HG03045 (cell line): ENCODE results near the gene ZMYND10.
A peak's percentile ranks its signal among the peaks of the same experiment; 100 is the strongest.

Experiments used
- ATAC-seq: cut with Tn5 transposase; IDR thresholded peaks from one replicate; pipeline ENCODE4 v1.9.1; 2021; ENCODE audit warnings: mild to moderate bottlenecking, moderate library complexity; ENCODE audit not compliant: unreplicated experiment

Gene ZMYND10

GRCh38 chr3:50327129-50327528, 18.4 kb downstream of the ZMYND10 start:
- ATAC-seq = no peak

DNA sequence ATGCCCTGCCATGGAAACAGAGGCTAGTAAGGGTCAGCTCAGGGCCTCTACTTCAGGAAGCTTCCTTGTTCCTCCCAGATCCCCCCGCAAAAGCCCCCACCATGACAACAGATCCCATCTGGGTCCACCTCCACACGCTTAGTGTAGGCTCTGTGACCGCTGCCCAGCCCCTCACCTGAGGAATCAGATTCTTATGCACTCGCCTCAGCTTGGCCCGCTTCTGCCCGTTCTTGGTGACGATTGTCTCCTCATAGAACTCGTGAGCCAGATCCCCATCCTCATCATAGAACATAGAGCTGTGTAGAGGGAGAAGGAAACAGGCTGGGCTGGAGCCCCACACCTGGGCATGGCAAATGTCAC, 19.4 kb downstream of the ZMYND10 start:
- ATAC-seq = no peak

DNA sequence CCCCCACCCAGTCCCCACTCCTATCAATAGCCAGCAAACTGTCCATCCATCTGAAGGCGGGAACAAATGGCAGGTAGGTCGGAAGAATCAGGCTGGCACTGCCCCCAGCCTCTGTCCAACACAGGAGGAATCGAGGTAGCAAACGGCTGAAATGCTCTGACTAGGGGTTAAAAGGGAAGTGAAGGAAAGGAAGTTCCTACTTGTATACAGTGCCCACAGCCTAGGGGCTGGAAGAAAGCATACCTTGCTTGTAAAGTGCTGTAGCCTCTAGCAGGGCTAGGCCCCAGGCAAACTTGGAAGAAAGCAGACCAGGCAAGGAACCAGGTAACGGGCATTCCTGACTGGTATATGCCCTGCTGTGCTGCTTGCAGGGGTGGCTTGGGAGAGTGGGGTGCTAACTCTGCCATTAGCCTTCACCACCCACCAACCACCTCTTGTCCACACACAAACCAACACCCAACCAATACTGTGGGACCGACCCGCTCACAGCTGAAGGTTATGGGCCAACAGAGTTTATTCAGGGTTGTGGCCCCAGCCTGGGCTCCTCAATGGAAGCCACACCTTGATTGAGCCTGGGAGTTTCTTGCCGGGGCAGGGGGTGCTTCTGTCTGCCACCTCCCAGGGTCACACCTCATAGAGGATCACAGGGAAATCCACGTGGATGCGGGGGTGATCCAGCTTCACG, 19.9 kb downstream of the ZMYND10 start:
- no peak for ATAC-seq

DNA sequence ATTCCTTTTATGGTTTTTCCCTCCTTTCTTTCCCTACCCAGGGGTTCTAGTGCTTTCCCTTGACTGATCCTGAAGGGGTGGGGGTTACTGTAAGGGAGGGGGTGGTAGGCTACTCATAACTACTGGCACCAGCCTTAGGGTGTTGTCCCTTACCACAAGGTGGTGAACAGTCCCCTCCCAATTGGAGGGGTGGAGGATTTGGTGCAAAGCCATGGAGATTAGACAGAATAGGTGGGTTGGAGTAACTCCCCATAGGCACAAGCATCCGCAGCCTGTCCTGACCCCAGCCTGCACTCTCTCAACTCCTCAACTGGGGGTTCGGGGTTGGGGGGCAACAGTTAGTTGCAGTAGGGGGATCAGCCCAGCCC, 20.4 kb downstream of the ZMYND10 start:
- ATAC-seq = no peak

DNA sequence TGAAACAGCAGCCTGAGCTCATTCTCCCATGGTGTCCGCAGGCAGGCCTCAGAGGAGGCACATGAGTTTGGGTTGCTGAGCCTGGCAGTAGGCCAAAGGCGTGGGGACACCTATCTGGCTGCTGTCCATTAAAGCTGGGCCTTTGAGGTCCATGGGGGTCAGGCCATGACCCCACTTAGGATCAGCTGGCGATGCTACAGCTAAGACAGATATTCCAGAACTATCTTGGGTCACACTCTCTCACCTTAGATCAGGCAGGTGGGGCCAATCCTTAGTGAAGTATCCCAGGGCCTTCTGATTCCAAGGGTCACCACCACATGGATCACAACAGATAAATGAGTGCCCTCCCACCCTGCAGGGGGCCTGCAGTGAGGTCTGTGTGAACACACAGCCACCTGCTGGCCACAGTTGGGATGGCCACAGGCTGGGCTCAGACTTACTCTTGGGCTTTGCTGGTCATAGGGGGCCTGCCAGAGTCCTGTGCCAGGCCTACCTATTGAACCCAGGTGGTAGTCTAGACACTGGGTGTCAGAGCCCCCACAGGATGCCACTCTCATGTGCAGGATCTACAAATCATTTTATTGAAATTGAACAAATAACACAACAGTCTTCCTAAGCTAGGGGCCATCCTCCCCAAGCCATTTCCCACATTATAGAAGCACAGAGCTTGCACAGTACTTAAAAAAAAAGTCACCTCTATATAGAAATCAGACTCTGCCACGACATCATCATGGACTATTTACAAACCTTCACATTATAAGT, 21.0 kb downstream of the ZMYND10 start:
- ATAC-seq = no peak

GRCh38 chr3:50323614-50324199, 21.8 kb downstream of the ZMYND10 start:
- ATAC-seq = no peak

DNA sequence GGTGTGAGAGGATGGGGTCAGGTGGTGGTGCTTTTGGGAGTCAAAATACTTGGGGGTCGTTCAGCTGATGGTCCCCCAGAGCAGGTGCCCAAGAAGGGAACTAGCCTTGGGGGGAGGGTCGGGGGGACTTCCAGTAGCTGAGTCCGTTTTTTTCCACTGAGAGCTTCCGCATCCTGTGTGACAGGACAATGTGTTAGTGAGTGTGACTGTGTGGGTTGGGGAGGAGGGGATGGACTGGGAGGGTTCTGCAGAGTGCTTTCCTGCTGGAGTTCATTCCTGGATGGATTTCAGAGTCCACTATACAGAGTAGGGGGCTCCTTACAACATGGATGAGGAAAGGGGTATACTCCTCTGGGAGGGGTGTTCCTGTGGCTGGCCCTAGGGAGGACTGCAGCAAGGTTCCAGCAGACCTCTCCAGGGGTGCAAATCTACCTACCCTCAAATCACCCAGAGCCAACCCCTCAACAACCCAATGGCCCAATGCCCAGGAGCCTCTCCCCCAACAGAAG, 22.4 kb downstream of the ZMYND10 start:
- no peak for ATAC-seq

GRCh38 chr3:50322386-50323091, 23.0 kb downstream of the ZMYND10 start, which contains the start of gene HYAL2:
TSS of gene HYAL2 (minus strand) at chr3:50322745. CDS start at chr3:50320489, 2,256 bp downstream.
- no peak for ATAC-seq

GRCh38 chr3:50322115-50322385, 23.5 kb downstream of the ZMYND10 start:
- ATAC-seq = no peak

GRCh38 chr3:50321336-50322114, 24.0 kb downstream of the ZMYND10 start:
- peak; percentile 75 for ATAC-seq

GRCh38 chr3:50320853-50321335, 24.6 kb downstream of the ZMYND10 start:
- ATAC-seq = peak; percentile 50

DNA sequence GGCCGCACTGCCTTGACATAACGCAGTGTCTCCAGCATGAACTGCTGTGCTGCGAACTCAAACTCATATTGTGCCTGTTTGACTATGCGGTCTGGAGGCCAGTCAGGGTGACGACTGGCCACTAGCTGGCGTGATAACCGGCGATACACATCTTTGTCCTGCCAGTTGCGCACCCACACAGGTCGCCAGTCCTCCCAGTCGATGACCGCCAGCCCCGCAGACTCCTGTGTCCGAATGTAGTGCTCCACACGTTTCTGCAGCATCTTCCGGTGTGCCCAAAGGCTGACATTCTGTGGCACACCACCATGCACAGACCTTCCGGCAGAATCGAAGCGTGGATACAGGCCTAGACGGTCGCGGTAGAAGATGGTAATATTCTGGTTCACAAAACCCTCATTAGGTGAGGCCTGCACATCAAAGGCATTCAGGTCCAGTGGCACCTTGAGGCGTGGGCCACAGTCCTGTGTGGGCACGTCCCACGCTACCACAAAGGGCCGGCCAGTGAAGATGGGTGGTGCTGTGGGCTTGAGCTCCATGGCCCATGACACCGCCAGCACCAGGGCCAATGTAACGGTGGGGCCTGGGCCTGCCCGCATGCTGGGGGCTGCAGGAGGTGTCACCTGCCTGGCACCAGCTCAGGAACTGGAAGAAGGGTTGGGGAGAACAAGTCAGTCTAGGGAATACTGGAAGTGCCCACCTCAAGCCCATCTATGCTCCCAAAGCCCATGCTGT, 25.5 kb downstream of the ZMYND10 start:
- ATAC-seq = no peak

DNA sequence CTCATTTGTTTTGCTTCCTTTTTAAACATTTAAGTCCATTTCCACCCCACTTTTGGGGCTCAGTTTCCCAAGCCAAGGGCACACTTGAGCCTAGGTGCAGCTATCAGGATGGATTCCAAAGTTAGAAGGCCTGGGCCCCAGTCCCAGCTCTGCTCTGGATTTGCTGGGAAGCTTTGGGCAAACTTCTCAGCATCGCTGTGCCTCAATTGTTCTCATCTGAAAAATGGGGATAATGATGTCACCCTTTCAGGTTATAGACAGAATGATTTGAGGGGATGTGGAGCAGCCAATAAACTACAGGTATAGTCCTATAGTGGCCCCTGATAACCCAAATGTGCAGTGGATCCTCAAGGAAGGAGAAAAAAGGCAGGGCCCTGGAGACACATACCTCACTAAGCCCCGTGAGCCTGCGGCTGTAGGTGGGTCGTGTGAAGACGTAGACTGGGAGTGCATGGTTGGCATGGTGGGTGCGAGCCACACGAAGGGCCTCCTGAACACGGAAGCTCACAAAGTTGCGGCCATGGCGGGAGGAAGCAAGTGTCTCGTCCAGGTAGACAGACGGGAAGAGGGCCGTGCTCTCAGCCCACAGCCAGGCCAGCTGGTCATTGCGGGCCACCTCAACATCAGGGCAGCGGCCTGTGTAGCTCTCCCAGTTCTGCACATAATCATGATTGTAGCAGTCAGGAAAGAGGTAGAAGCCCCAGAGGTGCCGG, 26.2 kb downstream of the ZMYND10 start:
- no peak for ATAC-seq

DNA sequence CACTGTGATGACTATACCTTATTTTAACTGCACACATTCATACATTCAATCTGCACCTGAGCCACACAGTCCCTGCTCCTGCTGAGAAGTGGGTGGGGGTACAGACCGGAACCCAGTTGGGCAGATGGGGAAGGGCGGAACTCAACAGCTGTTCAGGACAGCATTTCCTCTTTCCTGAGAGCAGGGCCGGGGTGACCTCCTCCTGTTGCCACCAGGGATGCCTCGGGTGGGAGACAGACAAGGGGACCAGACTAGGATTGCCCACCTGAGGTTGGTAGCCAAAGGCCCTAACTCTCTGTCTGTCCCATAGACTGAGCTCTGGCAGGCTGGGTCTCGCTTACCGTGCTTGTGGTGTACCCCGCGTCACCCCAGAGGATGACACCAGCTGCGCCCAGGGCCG, 26.9 kb downstream of the ZMYND10 start:
- ATAC-seq = no peak

DNA sequence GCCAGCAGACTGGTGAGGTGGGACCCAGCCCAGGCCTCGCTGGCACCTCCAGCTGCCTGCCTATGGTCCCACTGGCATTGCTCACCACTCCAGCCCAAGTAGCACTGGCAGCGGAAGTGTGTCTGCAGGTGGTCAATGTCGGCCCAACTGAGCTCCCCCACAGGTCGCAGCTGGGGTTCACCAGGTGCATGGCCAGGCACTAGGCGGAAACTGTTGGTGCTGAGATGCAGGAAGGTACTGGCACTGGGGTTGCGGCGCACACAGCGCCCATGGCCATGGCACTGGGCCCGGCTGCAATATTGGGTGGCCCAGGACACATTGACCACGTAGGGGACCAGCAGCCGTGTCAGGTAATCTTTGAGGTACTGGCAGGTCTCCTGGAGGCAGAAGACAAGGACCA, 27.4 kb downstream of the ZMYND10 start:
- no peak for ATAC-seq

DNA sequence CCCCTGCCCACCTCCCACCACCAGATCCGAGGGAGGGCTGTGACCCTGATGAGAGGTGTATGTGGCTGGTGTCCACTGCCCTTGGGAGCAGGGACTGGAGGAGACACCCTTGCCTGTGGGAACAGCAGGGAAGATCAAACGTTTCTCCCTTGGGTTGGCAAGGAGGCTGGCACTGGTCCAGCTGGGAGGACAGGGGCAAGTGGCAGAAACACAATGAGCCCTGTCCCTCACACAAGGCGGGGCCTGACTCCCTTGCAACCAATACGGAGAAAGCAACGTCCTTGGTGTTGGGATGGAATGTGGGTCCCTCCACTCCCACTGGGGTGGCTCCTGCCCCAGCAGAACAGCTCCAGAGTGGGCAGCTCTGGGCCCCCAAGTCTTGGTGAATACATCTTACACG, 28.2 kb downstream of the ZMYND10 start:
- no peak for ATAC-seq

DNA sequence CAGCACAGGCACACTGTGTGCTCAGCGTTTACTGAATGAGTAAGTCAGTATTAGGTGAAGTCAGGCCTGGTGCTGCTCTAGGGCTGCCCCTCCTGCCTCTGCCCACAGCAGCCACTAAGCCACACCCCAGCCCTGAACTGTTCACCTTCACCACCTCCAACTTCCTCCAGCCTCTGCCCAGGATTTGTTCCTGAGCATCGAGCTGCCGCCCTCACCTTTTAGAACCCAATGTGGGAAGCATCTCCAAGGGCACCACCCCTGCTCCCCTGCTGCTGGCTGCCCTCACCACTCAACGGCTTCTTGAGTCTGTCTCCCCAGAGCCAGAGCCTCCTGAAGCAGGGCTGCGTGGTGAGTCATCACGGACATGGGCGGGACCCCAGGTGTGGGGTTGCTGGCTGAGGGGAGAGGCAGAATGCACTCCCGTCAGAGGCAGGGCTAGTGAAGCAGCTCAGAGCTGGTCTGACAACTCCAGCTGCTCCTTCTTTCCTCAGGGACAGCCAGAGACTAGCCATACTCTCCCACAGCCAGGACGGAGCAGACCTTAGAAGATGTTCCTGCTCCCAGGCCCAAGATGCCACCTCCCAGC, 28.8 kb downstream of the ZMYND10 start:
- no peak for ATAC-seq

DNA sequence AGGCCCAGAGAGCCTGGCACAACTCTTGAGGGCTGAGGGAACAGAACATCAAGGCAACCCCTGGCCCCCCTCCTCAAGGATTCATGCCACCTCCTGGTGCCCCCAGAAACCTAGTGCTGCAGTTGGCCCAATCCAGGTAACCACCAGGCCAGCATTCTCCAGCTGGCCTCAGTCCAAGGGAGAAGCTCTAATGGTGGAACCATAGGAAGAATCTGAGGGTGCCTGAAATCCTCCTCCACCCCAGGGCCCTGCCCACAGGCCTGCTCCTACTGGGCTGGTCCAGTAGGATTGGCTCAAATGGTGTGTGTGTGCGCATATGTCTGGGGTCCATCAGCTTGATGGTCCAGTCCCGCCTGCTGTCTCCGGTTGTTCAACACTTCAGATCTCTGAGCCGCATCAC, 30.7 kb downstream of the ZMYND10 start:
- ATAC-seq = no peak

DNA sequence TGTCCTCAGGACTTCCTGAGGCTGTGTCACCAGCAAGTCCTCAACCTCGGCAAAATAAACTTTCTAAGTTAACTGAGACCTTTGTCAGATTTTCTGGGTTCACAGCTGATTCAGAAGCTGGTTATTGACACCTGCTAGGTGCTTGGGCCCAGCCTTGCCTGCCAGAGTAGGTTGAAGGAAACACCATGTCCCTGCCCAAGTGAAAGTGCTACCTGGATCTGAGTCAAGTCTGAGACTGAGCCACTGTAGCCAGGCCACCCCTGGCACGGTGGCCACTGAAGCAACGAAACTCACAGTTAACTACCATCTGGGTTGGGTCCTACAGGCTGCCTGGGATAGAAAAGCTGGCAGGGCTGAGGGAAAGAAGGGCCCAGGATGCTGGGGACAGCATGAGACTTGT, 31.2 kb downstream of the ZMYND10 start:
- ATAC-seq = no peak
